DND-41 (cell line): Measurements from ENCODE around the gene OMP.

Experiments
- ATAC-seq: fragments of 200-7000 bp; cut with Tn5 transposase; 3 replicates; pipeline ENCODE4 v1.9.1; 2021; ENCODE audit warnings: low read depth; ENCODE audit not compliant: insufficient read depth
- DNase-seq: peaks from one replicate; pipeline ENCODE4 v3.0.0-alpha.2; 2020
- H2AFZ ChIP-seq: 2 replicates; pipeline ENCODE4 v1.6.0; 2012; ENCODE audit warnings: low read depth, low read length
- H3K27ac ChIP-seq: 2 replicates; pipeline ENCODE4 v1.5.1; 2012; ENCODE audit warnings: low read length, inconsistent platforms
- H3K27me3 ChIP-seq: fragments of 200-600 bp; sonication (generic); 2 replicates; pipeline ENCODE4 v1.6.0; 2012; ENCODE audit warnings: low read length, mild to moderate bottlenecking, inconsistent platforms; ENCODE audit not compliant: insufficient read depth, poor library complexity
- H3K36me3 ChIP-seq: 2 replicates; pipeline ENCODE4 v1.5.1; 2012; ENCODE audit warnings: low read length, inconsistent platforms; ENCODE audit not compliant: insufficient read depth
- H3K4me1 ChIP-seq: 2 replicates; pipeline ENCODE4 v1.5.1; 2012; ENCODE audit warnings: mild to moderate bottlenecking, low read length; ENCODE audit not compliant: insufficient read depth
- H3K4me2 ChIP-seq: 2 replicates; pipeline ENCODE4 v1.6.0; 2012; ENCODE audit warnings: mild to moderate bottlenecking, moderate library complexity, low read length, inconsistent platforms; ENCODE audit not compliant: insufficient read depth
- H3K4me3 ChIP-seq, 2 experiments: fragments of 200-600 bp in 1 of 2; shearing (Covaris generic) in 1 of 2; 2 replicates each; pipeline ENCODE4 v1.5.1; 2012 to 2016; ENCODE audit warnings: inconsistent platforms in 2 of 2, low read length in 2 of 2, mild to moderate bottlenecking in 2 of 2, low read depth in 1 of 2, moderate library complexity in 1 of 2
- H3K79me2 ChIP-seq: 2 replicates; pipeline ENCODE4 v1.6.0; 2012; ENCODE audit warnings: low read length, inconsistent platforms; ENCODE audit not compliant: insufficient read depth
- H3K9ac ChIP-seq: 2 replicates; pipeline ENCODE4 v1.6.0; 2012; ENCODE audit warnings: low read depth, mild to moderate bottlenecking, inconsistent platforms, low read length, moderate library complexity
- H3K9me3 ChIP-seq: 2 replicates; pipeline ENCODE4 v1.5.1; 2012; ENCODE audit warnings: low read length, moderate library complexity, mild to moderate bottlenecking, inconsistent platforms; ENCODE audit not compliant: insufficient read depth, severe bottlenecking
- H4K20me1 ChIP-seq: 2 replicates; pipeline ENCODE4 v1.6.0; 2012; ENCODE audit warnings: low read length; ENCODE audit not compliant: insufficient read depth
- EZH2 ChIP-seq: IDR thresholded peaks from 3 replicates; pipeline ENCODE4 v1.6.1; 2012; ENCODE audit warnings: borderline replicate concordance, low read depth, mild to moderate bottlenecking, moderate library complexity, low read length, inconsistent platforms; ENCODE audit not compliant: severe bottlenecking
- TF ChIP-seq, protein P1 (sequence below): IDR thresholded peaks from 2 replicates; pipeline ENCODE4 v1.5.1; 2012; ENCODE audit warnings: borderline replicate concordance, low read length, moderate library complexity, mild to moderate bottlenecking; ENCODE audit not compliant: poor library complexity, severe bottlenecking; ENCODE audit errors: extremely low read depth

The OMP gene

GRCh38 chr11:77144196-77144856 is 41.7 kb downstream of the OMP start:
- TF ChIP-seq EZH2: no peak
- TF ChIP-seq, protein P1, sequence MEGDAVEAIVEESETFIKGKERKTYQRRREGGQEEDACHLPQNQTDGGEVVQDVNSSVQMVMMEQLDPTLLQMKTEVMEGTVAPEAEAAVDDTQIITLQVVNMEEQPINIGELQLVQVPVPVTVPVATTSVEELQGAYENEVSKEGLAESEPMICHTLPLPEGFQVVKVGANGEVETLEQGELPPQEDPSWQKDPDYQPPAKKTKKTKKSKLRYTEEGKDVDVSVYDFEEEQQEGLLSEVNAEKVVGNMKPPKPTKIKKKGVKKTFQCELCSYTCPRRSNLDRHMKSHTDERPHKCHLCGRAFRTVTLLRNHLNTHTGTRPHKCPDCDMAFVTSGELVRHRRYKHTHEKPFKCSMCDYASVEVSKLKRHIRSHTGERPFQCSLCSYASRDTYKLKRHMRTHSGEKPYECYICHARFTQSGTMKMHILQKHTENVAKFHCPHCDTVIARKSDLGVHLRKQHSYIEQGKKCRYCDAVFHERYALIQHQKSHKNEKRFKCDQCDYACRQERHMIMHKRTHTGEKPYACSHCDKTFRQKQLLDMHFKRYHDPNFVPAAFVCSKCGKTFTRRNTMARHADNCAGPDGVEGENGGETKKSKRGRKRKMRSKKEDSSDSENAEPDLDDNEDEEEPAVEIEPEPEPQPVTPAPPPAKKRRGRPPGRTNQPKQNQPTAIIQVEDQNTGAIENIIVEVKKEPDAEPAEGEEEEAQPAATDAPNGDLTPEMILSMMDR: no peak
- Histone ChIP-seq H3K27ac (no peak overlapping the region), H3K9ac (no peak overlapping the region), H2AFZ (no peak overlapping the region), H3K79me2 (no peaks in the 10 kb centered on the region), H3K27me3 (no peaks in the 10 kb centered on the region), H3K4me3 (no peak overlapping the region), H3K4me1 (peaks cover 20% of the 10 kb centered on the region), H3K9me3 (no peaks in the 10 kb centered on the region), H3K36me3 (no peaks in the 10 kb centered on the region), H3K4me2 (no peak overlapping the region), H4K20me1 (no peaks in the 10 kb centered on the region)
- ATAC-seq: no peak
- DNase-seq: no peak

- H3K79me2 ChIP-seq: no peaks in the 10 kb centered on the region
- H2AFZ ChIP-seq: no peak overlapping the region
- ATAC-seq: no peak
- H3K9ac ChIP-seq: no peak overlapping the region
- no peaks in the 10 kb centered on the region for H3K27me3 ChIP-seq
- no peaks in the 10 kb centered on the region for H4K20me1 ChIP-seq
- H3K4me2 ChIP-seq: no peak overlapping the region
- no peak overlapping the region for H3K4me3 ChIP-seq
- peaks cover 18% of the 10 kb centered on the region for H3K4me1 ChIP-seq
- no peaks in the 10 kb centered on the region for H3K36me3 ChIP-seq
- H3K27ac ChIP-seq: no peak overlapping the region
- no peak for TF ChIP-seq EZH2
- TF ChIP-seq, protein P1: no peak
- no peaks in the 10 kb centered on the region for H3K9me3 ChIP-seq
- no peak for DNase-seq
Observed at GRCh38 chr11:77144857-77145428, 42.3 kb downstream of the OMP start.

DNA sequence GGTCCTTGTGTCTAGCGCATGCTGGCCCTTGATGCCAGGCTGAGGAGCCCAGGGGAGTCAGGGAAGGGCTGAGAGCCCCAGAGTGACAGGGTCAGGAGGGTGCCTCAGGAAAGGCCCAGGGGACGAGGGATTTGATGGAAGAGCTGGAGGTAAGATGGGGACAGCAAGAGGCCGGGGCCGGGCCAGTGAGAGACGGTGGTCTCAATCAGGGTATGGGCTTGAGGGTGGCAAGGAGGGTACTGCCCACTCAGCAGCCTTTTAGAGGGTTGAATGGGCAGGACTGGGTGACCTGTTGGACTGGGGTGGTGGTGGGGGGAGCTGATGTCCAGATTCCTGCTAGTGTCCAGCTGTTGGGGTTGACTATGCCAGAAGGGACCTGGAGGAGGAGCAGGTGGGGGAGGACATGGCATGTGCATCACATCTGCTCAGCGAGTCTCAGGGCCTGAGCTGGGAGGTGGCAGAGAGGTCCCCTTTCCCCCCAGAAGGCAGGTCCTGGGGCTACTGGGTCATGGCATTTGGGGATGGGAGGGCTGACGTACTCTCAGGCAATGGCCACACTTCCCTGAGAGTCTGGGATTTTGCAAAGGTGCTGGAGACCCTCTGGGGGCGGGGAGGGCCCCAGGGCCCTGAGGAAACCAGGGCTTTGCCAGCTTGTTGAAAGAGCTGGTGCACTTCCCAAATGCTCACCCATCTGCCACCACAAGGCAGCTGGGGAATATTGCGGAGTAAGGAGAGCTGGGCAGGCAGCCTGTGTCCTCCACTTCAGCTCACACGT is 43.8 kb downstream of the OMP start:
- DNase-seq (no peak), ATAC-seq (no peak)
- Histone ChIP-seq H3K36me3 (no peaks in the 10 kb centered on the region), H2AFZ (no peak overlapping the region), H3K4me2 (no peak overlapping the region), H4K20me1 (peaks cover 3% of the 10 kb centered on the region; the same call in 1 of the 2 replicates), H3K4me3 (no peak overlapping the region), H3K79me2 (no peaks in the 10 kb centered on the region), H3K27ac (no peak overlapping the region), H3K9me3 (no peaks in the 10 kb centered on the region), H3K27me3 (no peaks in the 10 kb centered on the region), H3K4me1 (peaks cover 23% of the 10 kb centered on the region), H3K9ac (no peak overlapping the region)
- TF ChIP-seq EZH2: no peak
- TF ChIP-seq, protein P1: no peak
